Inflammatory macrophage (primary cell): ENCODE data around the gene PKNOX2.
A peak's percentile ranks its signal among the peaks of the same experiment; 100 is the strongest.

Source experiments
- DNase-seq, 2 donors: peaks; one replicate each; pipeline ENCODE4 v3.0.0-alpha.2; 2020 to 2022

The PKNOX2 gene

GRCh38 chr11:125448136-125448535 lies 283.6 kb downstream of the PKNOX2 start:
- DNase-seq = no peak

- DNase-seq = no peak
Observed at GRCh38 chr11:125449565-125449964, 285.0 kb downstream of the PKNOX2 start.

- peak; percentile 4 to 23 for DNase-seq
Observed at GRCh38 chr11:125451400-125452124, 287.0 kb downstream of the PKNOX2 start.

- DNase-seq = no peak
Observed at GRCh38 chr11:125452125-125452470, 287.5 kb downstream of the PKNOX2 start.

GRCh38 chr11:125454047-125454446 lies 289.5 kb downstream of the PKNOX2 start:
- no peak for DNase-seq

GRCh38 chr11:125455851-125456250 lies 291.3 kb downstream of the PKNOX2 start:
- no peak for DNase-seq

- DNase-seq = no peak
Observed at GRCh38 chr11:125457814-125458343, 293.3 kb downstream of the PKNOX2 start.

- DNase-seq = no peak
Observed at GRCh38 chr11:125460275-125460674, 295.7 kb downstream of the PKNOX2 start.

GRCh38 chr11:125463590-125464269 lies 299.2 kb downstream of the PKNOX2 start:
- no peak for DNase-seq

- no peak for DNase-seq
Observed at GRCh38 chr11:125464270-125464662, 299.7 kb downstream of the PKNOX2 start.

- DNase-seq = no peak
Observed at GRCh38 chr11:125464666-125465065, 300.1 kb downstream of the PKNOX2 start.

GRCh38 chr11:125465255-125465654 lies 300.7 kb downstream of the PKNOX2 start:
- no peak for DNase-seq

- DNase-seq = no peak
Observed at GRCh38 chr11:125465701-125466100, 301.1 kb downstream of the PKNOX2 start.

GRCh38 chr11:125468025-125468424 lies 303.5 kb downstream of the PKNOX2 start:
- no peak for DNase-seq

GRCh38 chr11:125468852-125469251 lies 304.3 kb downstream of the PKNOX2 start:
- DNase-seq = no peak

GRCh38 chr11:125470355-125470754 lies 305.8 kb downstream of the PKNOX2 start:
- DNase-seq = no peak

- DNase-seq = no peak
Observed at GRCh38 chr11:125476721-125477120, 312.2 kb downstream of the PKNOX2 start.

- no peak for DNase-seq
Observed at GRCh38 chr11:125479137-125479536, 314.6 kb downstream of the PKNOX2 start.

- DNase-seq = no peak
Observed at GRCh38 chr11:125481531-125481930, 317.0 kb downstream of the PKNOX2 start.
